ENCODE data around the gene PIF1. TPM values are rescaled to one million over a fixed set of nuclear protein-coding genes. Genes with fewer than 3 reads are reported as not detected.

PIF1 gene
- total RNA-seq, 1 donor from 2014 or later: 5.5 TPM

DNA sequence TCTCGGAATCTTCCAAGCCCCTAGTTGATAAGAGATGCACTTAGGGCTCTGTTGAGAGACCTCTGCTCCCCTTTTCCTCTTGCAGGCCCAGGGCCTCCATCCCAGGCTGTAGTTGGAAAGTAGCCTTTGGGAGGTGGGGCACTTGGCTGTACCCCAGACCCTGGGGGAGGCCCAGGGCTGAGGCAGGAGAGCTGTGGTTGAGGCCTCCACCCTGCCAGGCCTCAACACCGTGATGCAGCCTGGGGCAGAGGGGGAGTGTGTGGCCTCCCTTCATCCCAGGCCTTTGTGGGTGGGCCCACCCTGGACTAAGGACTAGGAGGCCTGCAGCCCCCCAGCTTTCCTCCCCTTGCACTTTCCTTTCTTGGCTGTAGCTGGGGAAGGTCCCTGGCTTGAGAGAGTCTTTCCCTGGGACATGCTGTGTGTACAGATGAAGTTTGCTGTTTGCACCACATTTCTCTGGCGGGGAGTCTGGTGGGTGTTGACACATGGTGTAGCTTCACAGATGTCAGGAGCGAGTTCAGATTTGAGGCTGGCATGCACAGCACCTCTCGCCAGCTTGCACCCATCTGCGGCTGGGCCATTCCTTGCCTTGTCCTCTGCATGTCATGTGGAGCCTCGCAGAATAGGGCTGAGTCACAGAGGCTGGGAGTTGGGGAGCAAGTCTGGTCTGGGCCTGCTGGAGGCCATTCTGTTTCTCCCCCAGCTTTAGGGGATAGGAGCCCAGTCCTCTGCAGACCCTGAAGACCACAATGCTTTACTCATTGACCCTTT, 29.9 kb upstream of the PIF1 start:
- ATAC-seq (ENCODE audit: low read depth) (no peak), DNase-seq (no peak)
- POLR2A ChIA-PET: interaction anchor here (0.7 to 4.0 kb wide), 3 partner anchors 9 to 39 kb away, joined by 3 to 19 read pairs (median 4); no protein-coding TSS in a partner anchor
- CTCF ChIA-PET: no interaction called here
- H3K4me1 Mint-ChIP-seq: peaks cover 65% of the 10 kb centered on the region
- H3K9me3 Mint-ChIP-seq: no peaks in the 10 kb centered on the region
- H3K4me3 Mint-ChIP-seq: no peak overlapping the region
- intact Hi-C loops (cut with micrococcal nuclease): no loop called here
- no peak for TF ChIP-seq CTCF (IDR thresholded peaks at IDR 0.05)
- H3K27ac Mint-ChIP-seq: no peak overlapping the region
- H3K36me3 Mint-ChIP-seq (ENCODE audit: low read depth): peaks cover 92% of the 10 kb centered on the region
- no peaks in the 10 kb centered on the region for H3K27me3 Mint-ChIP-seq

DNA sequence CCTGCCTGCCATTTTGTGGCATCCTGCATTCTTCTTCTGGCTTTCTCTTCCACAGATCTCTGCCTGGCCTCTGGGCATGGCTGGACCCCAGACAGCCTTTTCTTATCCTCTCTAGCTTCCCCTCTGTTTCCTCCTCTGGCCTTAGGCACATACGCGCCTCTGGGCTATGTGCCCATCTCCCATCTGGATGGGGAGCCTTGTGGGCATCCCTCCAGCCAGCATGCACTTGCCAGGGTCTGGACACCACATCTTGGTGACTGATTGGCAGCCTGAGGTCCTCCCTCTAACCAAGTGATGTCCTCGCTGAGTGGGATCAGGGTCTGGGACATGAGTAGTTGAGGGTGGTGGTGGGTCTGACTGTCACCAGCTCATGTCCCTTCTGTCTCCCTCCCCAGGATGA, 29.1 kb upstream of the PIF1 start:
- ATAC-seq (ENCODE audit: low read depth): no peak

DNA sequence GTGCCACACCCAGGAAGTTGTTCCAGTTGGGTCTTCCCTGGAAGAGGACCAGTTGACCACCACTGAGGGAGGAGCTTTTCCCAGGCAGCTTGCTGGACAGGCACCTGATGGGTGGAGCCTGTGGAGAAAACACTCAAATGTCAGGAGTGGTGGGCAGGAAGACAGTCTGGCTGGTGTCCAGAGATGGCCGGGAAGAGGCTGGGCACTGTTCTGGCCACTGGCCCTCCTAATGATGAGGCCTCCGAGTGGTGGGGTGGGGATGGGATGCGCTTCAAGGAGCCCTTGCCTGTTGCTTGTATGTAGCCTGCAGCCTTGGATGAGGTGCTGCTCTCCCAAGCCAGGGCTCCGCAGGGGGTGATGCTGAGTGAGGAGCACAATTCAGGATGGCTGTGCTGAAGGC, 28.6 kb upstream of the PIF1 start:
- H3K4me3 Mint-ChIP-seq: no peak overlapping the region
- H3K27me3 Mint-ChIP-seq: no peaks in the 10 kb centered on the region
- no peak overlapping the region for H3K27ac Mint-ChIP-seq
- ATAC-seq (ENCODE audit: low read depth) (no peak), DNase-seq (no peak)
- ChIA-PET POLR2A (no interaction called here), CTCF (no interaction called here)
- peaks cover 71% of the 10 kb centered on the region for H3K4me1 Mint-ChIP-seq
- no peaks in the 10 kb centered on the region for H3K9me3 Mint-ChIP-seq
- no peak for TF ChIP-seq CTCF (IDR thresholded peaks at IDR 0.05)
- H3K36me3 Mint-ChIP-seq (ENCODE audit: low read depth): peaks cover 90% of the 10 kb centered on the region
- intact Hi-C loops (cut with micrococcal nuclease): no loop called here

More for the DNA sequence above, 29.1 kb upstream of the PIF1 start:
- ChIA-PET CTCF (no interaction called here), POLR2A (no interaction called here)
- H3K27ac Mint-ChIP-seq: no peak overlapping the region
- intact Hi-C loops (cut with micrococcal nuclease): no loop called here
- DNase-seq: no peak
- no peaks in the 10 kb centered on the region for H3K9me3 Mint-ChIP-seq
- TF ChIP-seq CTCF (IDR thresholded peaks at IDR 0.05): no peak
- H3K4me1 Mint-ChIP-seq: peaks cover 71% of the 10 kb centered on the region
- no peak overlapping the region for H3K4me3 Mint-ChIP-seq
- peaks cover 92% of the 10 kb centered on the region for H3K36me3 Mint-ChIP-seq (ENCODE audit: low read depth)
- H3K27me3 Mint-ChIP-seq: no peaks in the 10 kb centered on the region

- no peaks in the 10 kb centered on the region for H3K9me3 Mint-ChIP-seq
- ChIA-PET CTCF (interaction anchor here (0.6 to 1.1 kb wide), 2 partner anchors 48 to 119 kb away, joined by 3 read pairs; no protein-coding TSS in a partner anchor), POLR2A (interaction anchor here (1.0 to 1.3 kb wide), 3 partner anchors 11 to 43 kb away, joined by 4 to 5 read pairs (median 4); no protein-coding TSS in a partner anchor)
- peak overlapping the region; percentile 44 for H3K27ac Mint-ChIP-seq
- no peak overlapping the region for H3K4me3 Mint-ChIP-seq
- H3K27me3 Mint-ChIP-seq: no peaks in the 10 kb centered on the region
- intact Hi-C loops (cut with micrococcal nuclease): no loop called here
- H3K4me1 Mint-ChIP-seq: peaks cover 67% of the 10 kb centered on the region
- ATAC-seq (ENCODE audit: low read depth) (no peak), DNase-seq (no peak)
- no peak for TF ChIP-seq CTCF (IDR thresholded peaks at IDR 0.05)
- peaks cover 82% of the 10 kb centered on the region for H3K36me3 Mint-ChIP-seq (ENCODE audit: low read depth)
These were observed 26.0 kb upstream of the PIF1 start for GRCh38 chr15:64851503-64851840.

- DNase-seq (no peak), ATAC-seq (ENCODE audit: low read depth) (no peak)
- Mint-ChIP-seq H3K27ac (peak overlapping the region; percentile 44), H3K9me3 (no peaks in the 10 kb centered on the region), H3K36me3 (ENCODE audit: low read depth) (peaks cover 77% of the 10 kb centered on the region), H3K27me3 (no peaks in the 10 kb centered on the region), H3K4me3 (no peak overlapping the region), H3K4me1 (peaks cover 67% of the 10 kb centered on the region)
- ChIA-PET CTCF (interaction anchor here (1.1 kb wide), 1 partner anchor 118 kb away, joined by 3 read pairs; no protein-coding TSS in a partner anchor), POLR2A (interaction anchor here (1.0 to 1.3 kb wide), 3 partner anchors 11 to 44 kb away, joined by 4 to 5 read pairs (median 4); no protein-coding TSS in a partner anchor)
- intact Hi-C loops (cut with micrococcal nuclease): no loop called here
- TF ChIP-seq CTCF (IDR thresholded peaks at IDR 0.05): no peak
These were observed 25.5 kb upstream of the PIF1 start for GRCh38 chr15:64850778-64851502.
